Pancreas (tissue), 10 donors: ENCODE results near the gene TNS2. TPM values are rescaled to one million over a fixed set of nuclear protein-coding genes. Genes with fewer than 3 reads are reported as not detected.

Source experiments
- ATAC-seq, 4 donors: fragments of 200-7000 bp; cut with Tn5 transposase; one replicate each; pipeline versions ENCODE4 v1.8.0 to v1.9.1; 2020; ENCODE audit warnings: mild to moderate bottlenecking in 4 of 4, moderate library complexity in 4 of 4
- DNase-seq, 6 donors: peaks; one replicate each; pipeline ENCODE4 v3.0.0-alpha.2; 2020
- FAIRE-seq: peaks from 2 replicates; lab custom pipeline; 2012; peaks lifted over from hg19 to GRCh38; lab: Jason Lieb, UNC
- H3K27ac ChIP-seq, 4 donors: fragments of 200-600 bp; sonication (generic); 1 replicate in 3 of 4; 2 replicates in 1 of 4; pipeline versions ENCODE4 v1.5.0 to v1.8.0; 2020
- H3K27me3 ChIP-seq, 4 donors: fragments of 200-600 bp; one replicate each; pipeline ENCODE4 v1.8.0; 2021
- H3K36me3 ChIP-seq, 3 donors: fragments of 200-600 bp; sonication (generic) in 1 of 3; one replicate each; pipeline versions ENCODE4 v1.5.0 to v1.8.0; 2020 to 2021
- H3K4me1 ChIP-seq, 3 donors: fragments of 200-600 bp; one replicate each; pipeline ENCODE4 v1.8.0; 2021
- H3K4me3 ChIP-seq, 4 donors: fragments of 200-600 bp; sonication (generic) in 2 of 4; one replicate each; pipeline versions ENCODE4 v1.5.0 to v1.8.0; 2020 to 2021
- H3K9me3 ChIP-seq, 4 donors: fragments of 200-600 bp; one replicate each; pipeline ENCODE4 v1.8.0; 2021
- CTCF ChIP-seq, 4 donors: fragments of 200-600 bp; sonication (generic) in 3 of 4; IDR thresholded peaks; one replicate each; pipeline versions ENCODE4 v1.5.0 to v1.8.0; 2021; ENCODE audit warnings: antibody characterized with exemption in 4 of 4
- WGBS, 2 donors: extraction: QIAGEN DNeasy Blood & Tissue Kit; methylation state at CpG; one replicate each; pipeline ENCODE4 v1.1.7; 2013; 5-methylcytosine and 5-hydroxymethylcytosine counted together
- intact Hi-C, 3 donors: fragments of 100-400 bp; cut with DNase I; formaldehyde crosslinking; loops; one replicate each; pipeline versions ENCODE4 v1.11.1 to v1.14.2; 2022
- polyA plus RNA-seq, 2 donors: library from polyadenylated mRNA; stranded (reverse); fragments of 200-250 nt; gene quantifications; one replicate each; pipeline ENCODE4 v1.2.3, GENCODE V29; 2013
- total RNA-seq, 6 donors: library from RNA; stranded (reverse); fragmentation: NEBNext Ultra II Directional in 4 of 6; extraction: Animal tissue kit (Norgen Biotek cat#: 25700) in 4 of 6; gene quantifications; one replicate each; pipeline versions ENCODE4 v1.2.1 to v1.2.4, GENCODE V29; 2021 to 2023
- donor health status: healthy with polysubstance abuse.
- donor health status: DM: no; HTN: no; CAD: no; lungs with moderate emphysema.
- donor health status: DM: no; HTN: no; CAD: no.
- donor health status: control.
- donor health status: control.
- donor health status: Bipolar disorder and iron deficiency.
- donor health status: DM: yes; HTN: yes; CAD: no.
- donor health status: DM: no; HTN: no; CAD: no.
- donor health status: DM: no; HTN: no; CAD: no.
- donor health status: DM: yes; HTN: yes; CAD: no.

TNS2 gene
- total and polyA plus RNA-seq, 8 donors: 22.7 to 183 (median 37.2) TPM

- Histone ChIP-seq H3K9me3 (no peaks in the 10 kb centered on the region), H3K27me3 (no peaks in the 10 kb centered on the region), H3K27ac (peak overlapping the region in 3 of 4 donors; percentile 42 to 68 (median 61)), H3K4me3 (no peak overlapping the region), H3K36me3 (peaks cover 0 to 14% (median 13%) of the 10 kb centered on the region in 3 donors), H3K4me1 (peaks cover 18 to 22% (median 22%) of the 10 kb centered on the region in 3 donors)
- intact Hi-C loops: loop anchor here in 2 of 3 donors (5.0 to 10.0 kb wide), 2 partner anchors 37 to 135 kb away; partner anchors contain the start of gene IGFBP6 (in 1 of the 2)
- TF ChIP-seq CTCF (IDR thresholded peaks at IDR 0.05): no peak
- DNase-seq (peak in 2 of 6 donors; percentile 29 to 51), ATAC-seq (no peak), FAIRE-seq (no peak)
- WGBS, 2 donors: 81 to 82% methylated on average over 17 of the region's 17 CpGs
Measured at GRCh38 chr12:53060064-53060720, 10.3 kb downstream of the TNS2 start.

- ATAC-seq (peak; percentile 13 to 30 (median 30)), DNase-seq (peak; percentile 60 to 92 (median 74)), FAIRE-seq (no peak)
- no peak overlapping the region for H3K4me3 ChIP-seq
- H3K4me1 ChIP-seq: peaks cover 18 to 22% (median 22%) of the 10 kb centered on the region in 3 donors
- WGBS, 2 donors: 18 to 19% methylated on average over 18 of the region's 18 CpGs
- TF ChIP-seq CTCF (IDR thresholded peaks at IDR 0.05): no peak
- H3K36me3 ChIP-seq: peaks cover 0 to 17% (median 14%) of the 10 kb centered on the region in 3 donors
- intact Hi-C loops: loop anchor here in 2 of 3 donors (5.0 to 10.0 kb wide), 2 partner anchors 37 to 134 kb away; partner anchors contain the start of gene IGFBP6 (in 1 of the 2)
- H3K27ac ChIP-seq: peak overlapping the region; percentile 13 to 68 (median 52)
- no peaks in the 10 kb centered on the region for H3K9me3 ChIP-seq
- no peaks in the 10 kb centered on the region for H3K27me3 ChIP-seq
Measured at GRCh38 chr12:53060721-53061276, 10.9 kb downstream of the TNS2 start.

DNA sequence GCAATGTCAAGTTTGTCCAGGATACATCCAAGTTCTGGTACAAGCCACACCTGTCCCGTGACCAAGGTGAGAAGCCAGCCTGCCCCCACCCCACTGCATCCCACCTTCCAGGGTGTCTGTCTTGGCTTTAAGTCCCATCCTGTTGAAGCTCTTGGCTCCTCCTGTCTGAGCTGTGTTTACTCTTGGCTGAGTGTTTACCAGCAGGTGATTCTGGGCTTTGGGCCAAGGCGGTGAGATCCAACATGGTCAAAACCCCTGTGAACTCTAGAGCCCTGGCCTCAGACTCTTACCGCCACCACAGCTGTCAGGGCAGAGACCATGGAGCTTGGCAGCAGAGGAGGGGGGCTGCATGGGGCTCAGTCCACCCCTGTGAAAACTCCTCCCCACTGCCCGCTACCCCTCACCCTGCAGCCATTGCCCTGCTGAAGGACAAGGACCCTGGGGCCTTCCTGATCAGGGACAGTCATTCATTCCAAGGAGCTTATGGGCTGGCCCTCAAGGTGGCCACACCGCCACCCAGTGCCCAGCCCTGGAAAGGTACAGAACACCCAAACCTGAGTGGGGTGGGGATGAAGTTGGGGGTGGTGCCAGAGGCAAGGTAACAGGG lies 11.6 kb downstream of the TNS2 start:
- H3K27me3 ChIP-seq: no peaks in the 10 kb centered on the region
- intact Hi-C loops: loop anchor here in 2 of 3 donors (5.0 to 10.0 kb wide), 2 partner anchors 36 to 133 kb away; partner anchors contain the start of gene IGFBP6 (in 1 of the 2)
- WGBS, 2 donors: 13 to 14% methylated on average over 5 of the region's 5 CpGs
- TF ChIP-seq CTCF (IDR thresholded peaks at IDR 0.05): peak in 2 of 4 donors; percentile 12 to 17
- H3K27ac ChIP-seq: peak overlapping the region; percentile 13 to 68 (median 48)
- ATAC-seq: peak; percentile 71 to 82 (median 79)
- peak; percentile 88 to 94 (median 90) for DNase-seq
- no peak for FAIRE-seq
- H3K4me3 ChIP-seq: no peak overlapping the region
- H3K36me3 ChIP-seq: peaks cover 0 to 17% (median 14%) of the 10 kb centered on the region in 3 donors
- H3K9me3 ChIP-seq: no peaks in the 10 kb centered on the region
- H3K4me1 ChIP-seq: peaks cover 18 to 22% (median 22%) of the 10 kb centered on the region in 3 donors

GRCh38 chr12:53062011-53062961 lies 12.4 kb downstream of the TNS2 start:
- peak in 1 of 4 donors; percentile 3 for TF ChIP-seq CTCF (IDR thresholded peaks at IDR 0.05)
- peak overlapping the region in 3 of 4 donors; percentile 34 to 68 (median 61) for H3K27ac ChIP-seq
- intact Hi-C loops: loop anchor here in 2 of 3 donors (5.0 to 10.0 kb wide), 2 partner anchors 35 to 133 kb away; partner anchors contain the start of gene IGFBP6 (in 1 of the 2)
- H3K27me3 ChIP-seq: no peaks in the 10 kb centered on the region
- ATAC-seq (no peak), DNase-seq (peak in 3 of 6 donors; percentile 28 to 75 (median 44)), FAIRE-seq (no peak)
- no peaks in the 10 kb centered on the region for H3K9me3 ChIP-seq
- no peak overlapping the region for H3K4me3 ChIP-seq
- peaks cover 18 to 22% (median 22%) of the 10 kb centered on the region in 3 donors for H3K4me1 ChIP-seq
- WGBS, 2 donors: 55% methylated on average over 20 of the region's 20 CpGs
- peaks cover 0 to 17% (median 14%) of the 10 kb centered on the region in 3 donors for H3K36me3 ChIP-seq
